Gastroesophageal sphincter (tissue), 4 donors: ENCODE measurements around the gene ZNF189. TPM values are rescaled to one million over a fixed set of nuclear protein-coding genes. Genes with fewer than 3 reads are reported as not detected.

Experiments used
- ATAC-seq: fragments of 150-250 bp; one replicate; pipeline ENCODE4 v1.9.1; 2016; ENCODE audit warnings: mild to moderate bottlenecking, moderate library complexity
- H3K27ac ChIP-seq, 4 donors: fragments of 200-600 bp; sonication (generic) in 3 of 4; 1 replicate in 3 of 4; 2 replicates in 1 of 4; pipeline ENCODE4 v1.5.1; 2016 to 2019
- H3K27me3 ChIP-seq: fragments of 200-600 bp; sonication (generic); one replicate; pipeline ENCODE4 v1.5.1; 2019
- H3K36me3 ChIP-seq, 2 donors: fragments of 200-600 bp; sonication (generic); one replicate each; pipeline ENCODE4 v1.5.1; 2019; ENCODE audit warnings: control low read depth in 1 of 2
- H3K4me1 ChIP-seq, 3 donors: fragments of 200-600 bp; sonication (generic); 1 replicate in 2 of 3; 2 replicates in 1 of 3; pipeline ENCODE4 v1.5.1; 2016 to 2019; ENCODE audit warnings: control low read depth in 2 of 3
- H3K4me3 ChIP-seq, 2 donors: fragments of 200-600 bp; sonication (generic); one replicate each; pipeline ENCODE4 v1.5.1; 2019; ENCODE audit warnings: mild to moderate bottlenecking in 1 of 2, moderate library complexity in 1 of 2
- H3K9me3 ChIP-seq, 3 donors: fragments of 200-600 bp; sonication (generic); one replicate each; pipeline ENCODE4 v1.5.1; 2017 to 2019; ENCODE audit warnings: control low read depth in 2 of 3
- EP300 ChIP-seq: sonication (generic); formaldehyde crosslinking; IDR thresholded peaks from one replicate; pipeline ENCODE4 v1.6.1; 2017; ENCODE audit warnings: antibody characterized with exemption, mild to moderate bottlenecking
- POLR2A ChIP-seq, 2 donors: fragments of 450-650 bp; IDR thresholded peaks; one replicate each; pipeline ENCODE4 v1.6.1; 2017; ENCODE audit warnings: antibody characterized with exemption in 2 of 2, mild to moderate bottlenecking in 2 of 2, moderate library complexity in 1 of 2
- POLR2AphosphoS5 ChIP-seq: sonication (generic); formaldehyde crosslinking; IDR thresholded peaks from one replicate; pipeline ENCODE4 v1.6.1; 2017; ENCODE audit warnings: antibody characterized with exemption
- WGBS, 2 donors: methylation state at CpG; one replicate each; pipeline ENCODE4 v1.1.5; 2018; ENCODE audit warnings: low coverage in 1 of 2; 5-methylcytosine and 5-hydroxymethylcytosine counted together
- total RNA-seq, 4 donors: library from RNA; depleted of rRNA; stranded (reverse); fragments of >200 nt; gene quantifications; one replicate each; pipeline ENCODE4 v1.1.0, GENCODE V29; 2016
- TF ChIP-seq, protein P1 (sequence below), 4 experiments: fragments of 200-600 bp in 2 of 4; fragments of 450-650 bp in 2 of 4; sonication (generic) in 1 of 4; IDR thresholded peaks; one replicate each; pipeline ENCODE4 v1.5.1; 2017 to 2019; ENCODE audit warnings: antibody characterized with exemption in 4 of 4, mild to moderate bottlenecking in 2 of 4, moderate library complexity in 2 of 4

Gene ZNF189
- total RNA-seq, 4 donors from 2014 or later = 19.0 to 21.9 (median 20.5) TPM

DNA sequence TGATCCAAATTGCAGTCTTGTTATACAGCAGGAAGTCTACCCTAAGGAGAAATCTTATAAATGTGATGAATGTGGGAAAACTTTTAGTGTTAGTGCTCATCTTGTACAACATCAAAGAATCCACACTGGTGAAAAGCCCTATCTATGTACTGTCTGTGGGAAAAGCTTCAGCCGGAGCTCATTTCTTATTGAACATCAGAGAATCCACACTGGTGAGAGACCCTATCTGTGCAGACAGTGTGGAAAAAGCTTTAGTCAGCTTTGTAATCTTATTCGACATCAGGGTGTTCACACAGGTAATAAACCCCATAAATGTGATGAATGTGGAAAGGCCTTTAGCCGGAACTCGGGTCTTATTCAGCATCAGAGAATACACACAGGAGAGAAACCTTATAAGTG lies 10.4 kb downstream of the ZNF189 start:
- WGBS, 2 donors = 100% methylated on average over 3 of the region's 4 CpGs
- Histone ChIP-seq H3K9me3 (peaks cover 11 to 100% (median 32%) of the 10 kb centered on the region in 3 donors), H3K4me3 (no peak overlapping the region), H3K27me3 (no peaks in the 10 kb centered on the region), H3K27ac (no peak overlapping the region), H3K4me1 (no peaks in the 10 kb centered on the region), H3K36me3 (peaks cover 33 to 64% of the 10 kb centered on the region in 2 donors)
- ATAC-seq = no peak
- TF ChIP-seq, protein P1, sequence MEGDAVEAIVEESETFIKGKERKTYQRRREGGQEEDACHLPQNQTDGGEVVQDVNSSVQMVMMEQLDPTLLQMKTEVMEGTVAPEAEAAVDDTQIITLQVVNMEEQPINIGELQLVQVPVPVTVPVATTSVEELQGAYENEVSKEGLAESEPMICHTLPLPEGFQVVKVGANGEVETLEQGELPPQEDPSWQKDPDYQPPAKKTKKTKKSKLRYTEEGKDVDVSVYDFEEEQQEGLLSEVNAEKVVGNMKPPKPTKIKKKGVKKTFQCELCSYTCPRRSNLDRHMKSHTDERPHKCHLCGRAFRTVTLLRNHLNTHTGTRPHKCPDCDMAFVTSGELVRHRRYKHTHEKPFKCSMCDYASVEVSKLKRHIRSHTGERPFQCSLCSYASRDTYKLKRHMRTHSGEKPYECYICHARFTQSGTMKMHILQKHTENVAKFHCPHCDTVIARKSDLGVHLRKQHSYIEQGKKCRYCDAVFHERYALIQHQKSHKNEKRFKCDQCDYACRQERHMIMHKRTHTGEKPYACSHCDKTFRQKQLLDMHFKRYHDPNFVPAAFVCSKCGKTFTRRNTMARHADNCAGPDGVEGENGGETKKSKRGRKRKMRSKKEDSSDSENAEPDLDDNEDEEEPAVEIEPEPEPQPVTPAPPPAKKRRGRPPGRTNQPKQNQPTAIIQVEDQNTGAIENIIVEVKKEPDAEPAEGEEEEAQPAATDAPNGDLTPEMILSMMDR (IDR thresholded peaks at IDR 0.05) = no peak
- TF ChIP-seq POLR2AphosphoS5 = no peak
- TF ChIP-seq POLR2A (IDR thresholded peaks at IDR 0.05) = no peak
- TF ChIP-seq EP300 = no peak

DNA sequence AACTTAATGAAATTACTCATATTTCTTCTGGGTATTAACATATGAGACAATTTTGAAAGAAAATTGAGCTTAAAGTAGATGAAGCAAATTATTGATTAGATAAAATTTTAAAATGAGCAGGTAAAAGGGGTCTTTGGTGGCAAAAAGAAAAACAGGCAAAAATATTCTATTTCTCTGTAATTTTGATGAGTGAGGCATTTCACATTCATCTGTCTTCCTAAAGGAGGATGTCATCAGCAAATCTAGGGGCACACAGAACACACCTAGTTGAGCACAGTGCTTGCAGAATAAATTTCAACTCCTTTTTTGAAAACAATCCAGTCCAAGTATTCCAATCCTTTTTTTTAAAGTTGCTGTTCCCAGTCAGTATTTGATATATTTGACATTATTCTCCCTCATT lies 16.2 kb downstream of the ZNF189 start:
- Histone ChIP-seq H3K27me3 (no peaks in the 10 kb centered on the region), H3K4me1 (no peaks in the 10 kb centered on the region), H3K27ac (no peak overlapping the region), H3K9me3 (peaks cover 2 to 95% (median 16%) of the 10 kb centered on the region in 3 donors), H3K36me3 (peaks cover 0 to 21% of the 10 kb centered on the region in 2 donors), H3K4me3 (no peak overlapping the region)
- no peak for TF ChIP-seq EP300
- TF ChIP-seq POLR2AphosphoS5 = no peak
- TF ChIP-seq, protein P1 (IDR thresholded peaks at IDR 0.05) = no peak
- TF ChIP-seq POLR2A (IDR thresholded peaks at IDR 0.05) = no peak
- ATAC-seq = no peak

DNA sequence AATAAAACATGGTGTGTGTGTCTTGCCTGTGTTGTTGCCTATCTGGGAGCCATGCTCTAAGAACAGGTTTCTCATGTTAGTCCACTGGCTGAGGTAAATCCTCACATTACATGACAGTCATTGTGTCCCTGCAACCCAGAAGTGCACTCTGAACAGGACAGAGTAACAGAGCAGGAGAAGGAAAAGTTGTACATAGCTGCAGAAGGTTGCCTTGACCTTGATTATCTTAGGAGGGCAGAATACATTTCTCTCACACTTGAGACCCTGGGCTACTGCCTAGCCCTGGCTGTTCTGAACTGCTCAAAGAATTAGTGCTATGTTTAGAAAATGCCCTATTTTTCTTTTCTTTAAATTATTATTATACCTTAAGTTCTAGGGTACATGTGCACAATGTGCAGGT lies 16.9 kb downstream of the ZNF189 start:
- no peak for ATAC-seq
- H3K36me3 ChIP-seq = peaks cover 0 to 14% of the 10 kb centered on the region in 2 donors
- no peak overlapping the region for H3K27ac ChIP-seq
- TF ChIP-seq POLR2A (IDR thresholded peaks at IDR 0.05) (no peak), EP300 (no peak), POLR2AphosphoS5 (no peak)
- TF ChIP-seq, protein P1 (IDR thresholded peaks at IDR 0.05) = no peak
- peaks cover 2 to 91% (median 12%) of the 10 kb centered on the region in 3 donors for H3K9me3 ChIP-seq
- no peaks in the 10 kb centered on the region for H3K4me1 ChIP-seq
- no peaks in the 10 kb centered on the region for H3K27me3 ChIP-seq
- no peak overlapping the region for H3K4me3 ChIP-seq

DNA sequence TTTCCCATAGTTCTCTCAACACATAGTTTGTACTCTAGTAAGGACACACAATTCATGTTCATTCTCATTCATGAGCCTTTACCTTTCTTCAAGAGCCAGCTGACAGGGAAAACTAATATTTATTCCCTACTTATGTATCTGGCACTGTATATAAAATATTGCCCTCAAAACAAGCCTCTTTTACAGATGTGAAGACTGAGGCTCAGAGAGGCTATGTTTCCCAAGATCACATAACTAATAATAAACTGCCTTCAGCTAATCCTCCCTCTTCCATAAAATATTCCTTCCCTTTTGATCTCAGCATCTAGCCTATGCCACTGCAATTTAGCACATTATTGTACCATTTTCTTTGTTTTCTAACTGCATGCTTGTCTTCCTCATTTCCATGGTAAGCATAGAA lies 18.7 kb downstream of the ZNF189 start:
- H3K36me3 ChIP-seq = peaks cover 0 to 14% of the 10 kb centered on the region in 2 donors
- no peak for ATAC-seq

DNA sequence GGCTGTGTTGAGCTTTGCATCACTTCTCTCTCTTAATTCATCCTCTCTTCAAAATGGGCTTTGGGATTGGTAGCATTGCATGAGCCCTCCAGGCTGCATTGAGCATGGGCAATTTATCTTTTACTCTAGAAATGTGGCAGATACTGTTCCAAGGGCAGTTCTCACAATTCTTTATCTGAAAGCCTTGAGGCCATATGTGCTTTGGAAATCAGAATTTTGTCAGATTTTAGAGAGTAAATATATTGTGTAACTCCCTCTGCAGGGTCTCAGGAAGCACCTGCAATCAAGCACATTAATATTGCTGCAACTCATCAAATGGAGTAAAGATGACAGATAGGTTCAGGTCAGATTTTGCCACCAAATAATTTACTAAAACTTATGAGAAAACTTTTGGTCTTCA lies 19.3 kb downstream of the ZNF189 start:
- ATAC-seq = no peak
- Histone ChIP-seq H3K4me1 (no peaks in the 10 kb centered on the region), H3K9me3 (peaks cover 0 to 67% (median 7%) of the 10 kb centered on the region in 3 donors), H3K4me3 (no peak overlapping the region), H3K36me3 (peaks cover 0 to 14% of the 10 kb centered on the region in 2 donors), H3K27me3 (no peaks in the 10 kb centered on the region), H3K27ac (no peak overlapping the region)
- TF ChIP-seq POLR2A (IDR thresholded peaks at IDR 0.05) (no peak), EP300 (no peak), POLR2AphosphoS5 (no peak)
- TF ChIP-seq, protein P1 (IDR thresholded peaks at IDR 0.05) = no peak

More for the DNA sequence above, 18.7 kb downstream of the ZNF189 start:
- TF ChIP-seq, protein P1 (IDR thresholded peaks at IDR 0.05) = no peak
- TF ChIP-seq POLR2A (IDR thresholded peaks at IDR 0.05) = no peak
- TF ChIP-seq EP300 = no peak
- TF ChIP-seq POLR2AphosphoS5 = no peak
- H3K9me3 ChIP-seq = peaks cover 0 to 73% (median 9%) of the 10 kb centered on the region in 3 donors
- no peaks in the 10 kb centered on the region for H3K4me1 ChIP-seq
- no peak overlapping the region for H3K4me3 ChIP-seq
- H3K27ac ChIP-seq = no peak overlapping the region
- H3K27me3 ChIP-seq = no peaks in the 10 kb centered on the region
